ENCODE measurements around the gene ATP6V0A4. TPM values are rescaled to one million over a fixed set of nuclear protein-coding genes. Genes with fewer than 3 reads are reported as not detected.

ATP6V0A4 gene
- total and polyA plus RNA-seq, 2 of the 13 experiments (the other 11 are each of a cell fraction or from before 2014, with no cell fraction given) = 0.24 to 0.25 TPM

DNA sequence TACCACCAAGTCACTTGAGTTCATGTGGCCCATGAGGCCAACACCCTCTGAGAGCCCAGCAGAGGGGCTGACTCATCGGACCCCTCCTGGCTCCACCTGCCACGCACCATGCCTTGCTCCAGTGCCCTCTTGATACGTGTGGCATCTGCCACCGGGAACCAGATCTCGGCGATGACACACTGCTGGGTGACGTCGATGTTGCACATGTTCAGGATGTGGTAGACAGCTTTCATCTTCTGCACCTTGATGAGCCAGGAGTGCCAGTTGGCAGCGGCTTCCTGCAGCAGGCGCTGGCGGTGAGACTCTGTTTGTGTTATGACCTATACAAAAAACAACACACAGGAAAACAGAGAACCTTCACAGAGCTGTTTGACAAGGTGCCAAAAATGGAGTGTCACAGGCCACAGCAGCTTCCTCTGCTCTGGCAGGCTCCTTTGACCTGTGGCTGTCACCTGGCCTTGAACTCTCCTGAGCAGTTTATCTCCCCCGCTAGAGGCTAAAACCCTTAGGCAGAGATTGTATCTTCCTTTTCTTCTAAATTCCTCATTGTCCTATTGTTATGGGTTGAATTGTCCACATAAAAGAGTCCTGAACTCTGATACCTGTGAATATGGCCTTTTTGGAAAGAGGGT lies 45.4 kb downstream of the ATP6V0A4 start (continued):
- TF ChIP-seq, protein P1, sequence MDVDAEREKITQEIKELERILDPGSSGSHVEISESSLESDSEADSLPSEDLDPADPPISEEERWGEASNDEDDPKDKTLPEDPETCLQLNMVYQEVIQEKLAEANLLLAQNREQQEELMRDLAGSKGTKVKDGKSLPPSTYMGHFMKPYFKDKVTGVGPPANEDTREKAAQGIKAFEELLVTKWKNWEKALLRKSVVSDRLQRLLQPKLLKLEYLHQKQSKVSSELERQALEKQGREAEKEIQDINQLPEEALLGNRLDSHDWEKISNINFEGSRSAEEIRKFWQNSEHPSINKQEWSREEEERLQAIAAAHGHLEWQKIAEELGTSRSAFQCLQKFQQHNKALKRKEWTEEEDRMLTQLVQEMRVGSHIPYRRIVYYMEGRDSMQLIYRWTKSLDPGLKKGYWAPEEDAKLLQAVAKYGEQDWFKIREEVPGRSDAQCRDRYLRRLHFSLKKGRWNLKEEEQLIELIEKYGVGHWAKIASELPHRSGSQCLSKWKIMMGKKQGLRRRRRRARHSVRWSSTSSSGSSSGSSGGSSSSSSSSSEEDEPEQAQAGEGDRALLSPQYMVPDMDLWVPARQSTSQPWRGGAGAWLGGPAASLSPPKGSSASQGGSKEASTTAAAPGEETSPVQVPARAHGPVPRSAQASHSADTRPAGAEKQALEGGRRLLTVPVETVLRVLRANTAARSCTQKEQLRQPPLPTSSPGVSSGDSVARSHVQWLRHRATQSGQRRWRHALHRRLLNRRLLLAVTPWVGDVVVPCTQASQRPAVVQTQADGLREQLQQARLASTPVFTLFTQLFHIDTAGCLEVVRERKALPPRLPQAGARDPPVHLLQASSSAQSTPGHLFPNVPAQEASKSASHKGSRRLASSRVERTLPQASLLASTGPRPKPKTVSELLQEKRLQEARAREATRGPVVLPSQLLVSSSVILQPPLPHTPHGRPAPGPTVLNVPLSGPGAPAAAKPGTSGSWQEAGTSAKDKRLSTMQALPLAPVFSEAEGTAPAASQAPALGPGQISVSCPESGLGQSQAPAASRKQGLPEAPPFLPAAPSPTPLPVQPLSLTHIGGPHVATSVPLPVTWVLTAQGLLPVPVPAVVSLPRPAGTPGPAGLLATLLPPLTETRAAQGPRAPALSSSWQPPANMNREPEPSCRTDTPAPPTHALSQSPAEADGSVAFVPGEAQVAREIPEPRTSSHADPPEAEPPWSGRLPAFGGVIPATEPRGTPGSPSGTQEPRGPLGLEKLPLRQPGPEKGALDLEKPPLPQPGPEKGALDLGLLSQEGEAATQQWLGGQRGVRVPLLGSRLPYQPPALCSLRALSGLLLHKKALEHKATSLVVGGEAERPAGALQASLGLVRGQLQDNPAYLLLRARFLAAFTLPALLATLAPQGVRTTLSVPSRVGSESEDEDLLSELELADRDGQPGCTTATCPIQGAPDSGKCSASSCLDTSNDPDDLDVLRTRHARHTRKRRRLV (CRISPR knock-in tag; IDR thresholded peaks at IDR 0.05) = no peak
- TF ChIP-seq ZEB1 (IDR thresholded peaks at IDR 0.05; ENCODE audit: insufficient replicate concordance, low read depth) (no peak), ZNF567 (CRISPR knock-in tag; IDR thresholded peaks at IDR 0.05; ENCODE audit: borderline replicate concordance) (no peak), ZNF543 (CRISPR knock-in tag; IDR thresholded peaks at IDR 0.05) (no peak), YEATS2 (CRISPR knock-in tag; IDR thresholded peaks at IDR 0.05; ENCODE audit: borderline replicate concordance) (no peak), ETV6 (CRISPR knock-in tag; conservative IDR thresholded peaks at IDR 0.05) (no peak), MXD4 (CRISPR knock-in tag; IDR thresholded peaks at IDR 0.05) (no peak), KLF12 (CRISPR knock-in tag; IDR thresholded peaks at IDR 0.05; ENCODE audit: borderline replicate concordance) (no peak), CREB1 (IDR thresholded peaks at IDR 0.05) (peak; percentile 87), CREB1 (CRISPR knock-in tag; IDR thresholded peaks at IDR 0.05) (peak; percentile 78), ZNF564 (CRISPR knock-in tag; IDR thresholded peaks at IDR 0.05) (no peak), NFKB2 (CRISPR knock-in tag; IDR thresholded peaks at IDR 0.05; ENCODE audit: borderline replicate concordance) (0 out of 2 replicates have a peak, but pooled peaks have one; percentile 31), SAP130 (CRISPR knock-in tag; IDR thresholded peaks at IDR 0.05; ENCODE audit: low read depth) (peak; percentile 62; the same call in 1 of the 2 replicates), ZNF496 (CRISPR knock-in tag; IDR thresholded peaks at IDR 0.05; ENCODE audit: insufficient replicate concordance) (no peak), NFIC (IDR thresholded peaks at IDR 0.05; ENCODE audit: low read length) (peak; percentile 66; the same call in 1 of the 2 replicates), MYPOP (CRISPR knock-in tag; IDR thresholded peaks at IDR 0.05) (no peak), KDM3A (CRISPR knock-in tag; IDR thresholded peaks at IDR 0.05; ENCODE audit: low read depth) (no peak), NFRKB (IDR thresholded peaks at IDR 0.05) (no peak)
- TF ChIP-seq, protein P2, sequence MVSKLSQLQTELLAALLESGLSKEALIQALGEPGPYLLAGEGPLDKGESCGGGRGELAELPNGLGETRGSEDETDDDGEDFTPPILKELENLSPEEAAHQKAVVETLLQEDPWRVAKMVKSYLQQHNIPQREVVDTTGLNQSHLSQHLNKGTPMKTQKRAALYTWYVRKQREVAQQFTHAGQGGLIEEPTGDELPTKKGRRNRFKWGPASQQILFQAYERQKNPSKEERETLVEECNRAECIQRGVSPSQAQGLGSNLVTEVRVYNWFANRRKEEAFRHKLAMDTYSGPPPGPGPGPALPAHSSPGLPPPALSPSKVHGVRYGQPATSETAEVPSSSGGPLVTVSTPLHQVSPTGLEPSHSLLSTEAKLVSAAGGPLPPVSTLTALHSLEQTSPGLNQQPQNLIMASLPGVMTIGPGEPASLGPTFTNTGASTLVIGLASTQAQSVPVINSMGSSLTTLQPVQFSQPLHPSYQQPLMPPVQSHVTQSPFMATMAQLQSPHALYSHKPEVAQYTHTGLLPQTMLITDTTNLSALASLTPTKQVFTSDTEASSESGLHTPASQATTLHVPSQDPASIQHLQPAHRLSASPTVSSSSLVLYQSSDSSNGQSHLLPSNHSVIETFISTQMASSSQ (IDR thresholded peaks at IDR 0.05; ENCODE audit: low read depth) = peak; percentile 12; the same call in 1 of the 2 replicates
- TF ChIP-seq, protein P2 (CRISPR knock-in tag; IDR thresholded peaks at IDR 0.05; ENCODE audit: borderline replicate concordance) = no peak

All from HepG2 (cell line).